Neutrophil (primary cell): Measurements from ENCODE around the gene DOCK9.
"Not testable (repeated sequence)": the region's sequence is repeated elsewhere in the genome, so short reads cannot be mapped to it uniquely, and the experiment has no call there.

ENCODE experiments used
- H3K27ac ChIP-seq: fragments of 200-600 bp; sonication (generic); 2 replicates; pipeline ENCODE4 v1.5.1; 2016; ENCODE audit warnings: mild to moderate bottlenecking, moderate library complexity
- H3K27me3 ChIP-seq: fragments of 200-600 bp; sonication (generic); 2 replicates; pipeline ENCODE4 v1.6.0; 2016; ENCODE audit warnings: mild to moderate bottlenecking
- H3K36me3 ChIP-seq: fragments of 200-600 bp; sonication (generic); 2 replicates; pipeline ENCODE4 v1.5.1; 2017
- H3K4me1 ChIP-seq, 2 experiments: fragments of 200-600 bp in 1 of 2; sonication (generic) in 1 of 2; 1 replicate in 1 of 2; 2 replicates in 1 of 2; pipeline versions ENCODE4 v1.5.1 to v1.6.1; 2013 to 2016; ENCODE audit warnings: low read depth in 1 of 2, low read length in 1 of 2, mild to moderate bottlenecking in 1 of 2, moderate library complexity in 1 of 2; ENCODE audit not compliant: control insufficient read depth in 1 of 2, insufficient read depth in 1 of 2
- H3K4me3 ChIP-seq, 2 experiments: fragments of 200-600 bp in 1 of 2; sonication (generic) in 1 of 2; 1 replicate in 1 of 2; 2 replicates in 1 of 2; pipeline ENCODE4 v1.5.1; 2013 to 2016; ENCODE audit warnings: low read depth in 1 of 2, low read length in 1 of 2, mild to moderate bottlenecking in 1 of 2, moderate library complexity in 1 of 2
- H3K9me3 ChIP-seq: fragments of 200-600 bp; sonication (generic); 2 replicates; pipeline ENCODE4 v1.5.1; 2016
- TF ChIP-seq, protein P1 (sequence below): fragments of 200-600 bp; sonication (generic); IDR thresholded peaks from 2 replicates; pipeline ENCODE4 v1.5.1; 2016; ENCODE audit warnings: antibody characterized with exemption

Gene DOCK9

GRCh38 chr13:98813993-98814392, 163.9 kb downstream of the DOCK9 start:
- H3K27ac ChIP-seq, result no peak overlapping the region
- no peaks in the 10 kb centered on the region for H3K9me3 ChIP-seq
- no peaks in the 10 kb centered on the region for H3K4me1 ChIP-seq
- H3K36me3 ChIP-seq, result no peaks in the 10 kb centered on the region
- H3K4me3 ChIP-seq, result no peak overlapping the region
- TF ChIP-seq, protein P1, sequence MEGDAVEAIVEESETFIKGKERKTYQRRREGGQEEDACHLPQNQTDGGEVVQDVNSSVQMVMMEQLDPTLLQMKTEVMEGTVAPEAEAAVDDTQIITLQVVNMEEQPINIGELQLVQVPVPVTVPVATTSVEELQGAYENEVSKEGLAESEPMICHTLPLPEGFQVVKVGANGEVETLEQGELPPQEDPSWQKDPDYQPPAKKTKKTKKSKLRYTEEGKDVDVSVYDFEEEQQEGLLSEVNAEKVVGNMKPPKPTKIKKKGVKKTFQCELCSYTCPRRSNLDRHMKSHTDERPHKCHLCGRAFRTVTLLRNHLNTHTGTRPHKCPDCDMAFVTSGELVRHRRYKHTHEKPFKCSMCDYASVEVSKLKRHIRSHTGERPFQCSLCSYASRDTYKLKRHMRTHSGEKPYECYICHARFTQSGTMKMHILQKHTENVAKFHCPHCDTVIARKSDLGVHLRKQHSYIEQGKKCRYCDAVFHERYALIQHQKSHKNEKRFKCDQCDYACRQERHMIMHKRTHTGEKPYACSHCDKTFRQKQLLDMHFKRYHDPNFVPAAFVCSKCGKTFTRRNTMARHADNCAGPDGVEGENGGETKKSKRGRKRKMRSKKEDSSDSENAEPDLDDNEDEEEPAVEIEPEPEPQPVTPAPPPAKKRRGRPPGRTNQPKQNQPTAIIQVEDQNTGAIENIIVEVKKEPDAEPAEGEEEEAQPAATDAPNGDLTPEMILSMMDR, result no peak
- peaks cover 4% of the 10 kb centered on the region for H3K27me3 ChIP-seq

DNA sequence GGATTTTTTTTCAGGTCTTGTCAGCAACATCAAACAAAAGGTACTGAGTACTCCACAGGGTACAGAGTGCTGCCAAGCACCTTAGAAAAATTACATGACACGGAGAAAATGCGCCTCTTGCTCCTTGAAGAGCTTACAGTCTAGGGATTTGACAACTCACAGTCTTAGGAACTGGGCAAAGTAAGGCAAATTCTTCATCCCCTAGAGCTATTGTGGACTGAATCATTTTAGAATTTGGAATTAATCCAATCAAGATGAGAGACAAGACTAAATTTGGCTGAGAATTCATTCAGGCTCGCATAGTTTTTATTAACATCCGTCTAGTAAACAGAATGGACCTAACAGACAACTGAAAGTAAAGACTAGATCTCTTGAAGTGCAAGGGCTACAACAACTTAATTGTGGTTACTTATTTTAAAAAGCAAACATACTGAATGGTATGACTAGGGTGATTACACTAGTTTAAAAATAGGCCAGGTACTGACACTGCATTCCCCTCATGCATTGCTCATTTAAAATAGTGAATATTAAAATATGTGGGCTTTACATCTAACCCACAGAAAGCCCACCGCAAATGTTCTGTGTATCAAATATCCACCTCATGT, 165.6 kb downstream of the DOCK9 start:
- not testable (repeated sequence) for H3K36me3 ChIP-seq, H3K4me3 ChIP-seq, H3K4me1 ChIP-seq, H3K27ac ChIP-seq, H3K27me3 ChIP-seq, H3K9me3 ChIP-seq

DNA sequence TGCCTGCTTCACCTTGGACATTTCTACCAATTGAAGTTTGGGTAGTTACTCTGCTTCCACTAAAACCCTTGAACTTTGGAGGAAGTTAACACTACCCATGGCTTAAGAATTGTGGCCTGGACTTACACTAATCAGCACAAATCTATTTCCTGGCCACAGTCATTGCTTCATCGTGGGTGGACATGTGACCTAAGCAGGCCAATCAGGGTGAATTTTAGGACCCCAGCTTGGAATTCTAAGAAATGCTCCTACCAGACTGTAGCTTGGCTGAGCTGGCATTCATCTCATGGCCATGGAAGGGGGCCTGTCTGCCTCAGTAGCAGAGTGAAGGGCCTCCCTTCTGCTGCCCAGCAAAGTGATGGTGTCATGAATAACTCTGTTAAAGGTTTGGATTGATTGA, 167.1 kb downstream of the DOCK9 start:
- TF ChIP-seq, protein P1, result no peak
- no peaks in the 10 kb centered on the region for H3K4me1 ChIP-seq
- H3K9me3 ChIP-seq, result no peaks in the 10 kb centered on the region
- no peak overlapping the region for H3K4me3 ChIP-seq
- no peak overlapping the region for H3K27ac ChIP-seq
- no peaks in the 10 kb centered on the region for H3K27me3 ChIP-seq
- H3K36me3 ChIP-seq, result no peaks in the 10 kb centered on the region

- no peaks in the 10 kb centered on the region for H3K9me3 ChIP-seq
- H3K27ac ChIP-seq, result no peak overlapping the region
- no peaks in the 10 kb centered on the region for H3K36me3 ChIP-seq
- no peak overlapping the region for H3K4me3 ChIP-seq
- H3K4me1 ChIP-seq, result no peaks in the 10 kb centered on the region
- TF ChIP-seq, protein P1, result no peak
- no peaks in the 10 kb centered on the region for H3K27me3 ChIP-seq
These were observed 168.5 kb downstream of the DOCK9 start for GRCh38 chr13:98809345-98809777.

DNA sequence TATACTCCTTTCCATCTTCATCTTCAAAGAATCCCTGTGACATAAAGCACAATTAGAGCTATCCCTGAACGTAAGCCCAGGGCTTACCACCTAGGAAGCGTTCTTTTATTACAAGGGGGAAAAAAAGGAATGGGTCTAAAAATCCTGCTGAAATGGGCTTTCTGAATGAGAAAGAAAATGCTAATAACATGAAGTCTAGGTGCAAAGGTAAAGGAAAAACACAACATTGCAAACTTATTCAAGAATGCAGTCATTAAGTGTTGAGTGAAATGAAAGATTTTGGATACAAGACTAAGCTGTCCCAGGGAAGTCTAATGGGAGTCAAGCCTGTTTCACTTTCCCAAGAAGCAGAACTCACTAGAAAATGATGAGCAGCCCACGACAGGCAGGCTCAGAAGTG, 170.1 kb downstream of the DOCK9 start:
- H3K27ac ChIP-seq, result no peak overlapping the region
- TF ChIP-seq, protein P1, result no peak
- H3K27me3 ChIP-seq, result no peaks in the 10 kb centered on the region
- H3K9me3 ChIP-seq, result no peaks in the 10 kb centered on the region
- no peak overlapping the region for H3K4me3 ChIP-seq
- no peaks in the 10 kb centered on the region for H3K36me3 ChIP-seq
- no peaks in the 10 kb centered on the region for H3K4me1 ChIP-seq

GRCh38 chr13:98804336-98804855, 173.5 kb downstream of the DOCK9 start:
- Histone ChIP-seq H3K36me3 (no peaks in the 10 kb centered on the region), H3K27ac (no peak overlapping the region), H3K9me3 (no peaks in the 10 kb centered on the region), H3K27me3 (no peaks in the 10 kb centered on the region), H3K4me1 (no peaks in the 10 kb centered on the region), H3K4me3 (no peak overlapping the region)
- TF ChIP-seq, protein P1, result no peak
